ENCODE measurements around the gene RLBP1. TPM values are rescaled to one million over a fixed set of nuclear protein-coding genes. Genes with fewer than 3 reads are reported as not detected.

Gene RLBP1
- total and polyA plus RNA-seq, 2 donors from 2014 or later, result not detected

DNA sequence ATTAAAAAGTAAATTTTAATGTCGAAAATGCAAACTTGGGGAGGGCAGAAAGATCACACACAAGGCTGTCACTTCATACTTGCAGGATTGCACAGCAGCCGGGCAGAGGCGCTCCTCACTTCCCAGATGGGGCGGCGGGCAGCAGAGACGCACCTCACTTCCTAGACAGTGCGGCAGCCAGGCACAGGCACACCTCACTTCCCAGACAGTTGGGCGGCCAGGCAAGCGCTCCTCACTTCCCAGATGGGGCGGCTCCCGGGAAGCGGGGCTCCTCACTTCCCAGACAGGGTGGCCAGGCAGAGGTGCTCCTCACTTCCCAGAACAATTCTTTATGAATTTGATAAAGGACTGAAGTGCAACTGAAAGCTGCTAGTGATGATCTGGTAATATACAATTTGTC lies 21.2 kb downstream of the RLBP1 start:
- Histone ChIP-seq H3K4me1 (ENCODE audit: control insufficient read depth in 2 of 3, insufficient read depth in 2 of 3, low read depth in 1 of 3, low read length in 3 of 3) (no peaks in the 10 kb centered on the region), H3K9ac (ENCODE audit: low read length in 3 of 3) (no peak overlapping the region), H3K27ac (ENCODE audit: low read depth in 2 of 2, low read length in 2 of 2) (no peak overlapping the region), H3K4me3 (ENCODE audit: low read length in 3 of 3) (no peak overlapping the region), H3K9me3 (ENCODE audit: control insufficient read depth in 2 of 3, insufficient read depth in 1 of 3, low read length in 3 of 3) (no peaks in the 10 kb centered on the region), H3K36me3 (ENCODE audit: control insufficient read depth in 2 of 3, insufficient read depth in 3 of 3, low read length in 3 of 3) (peaks cover 0 to 6% (median 6%) of the 10 kb centered on the region in 3 donors), H3K27me3 (ENCODE audit: control insufficient read depth, insufficient read depth, low read length) (no peaks in the 10 kb centered on the region)
- no peak for FAIRE-seq
- DNase-seq, result no peak
- TF ChIP-seq, protein P1, sequence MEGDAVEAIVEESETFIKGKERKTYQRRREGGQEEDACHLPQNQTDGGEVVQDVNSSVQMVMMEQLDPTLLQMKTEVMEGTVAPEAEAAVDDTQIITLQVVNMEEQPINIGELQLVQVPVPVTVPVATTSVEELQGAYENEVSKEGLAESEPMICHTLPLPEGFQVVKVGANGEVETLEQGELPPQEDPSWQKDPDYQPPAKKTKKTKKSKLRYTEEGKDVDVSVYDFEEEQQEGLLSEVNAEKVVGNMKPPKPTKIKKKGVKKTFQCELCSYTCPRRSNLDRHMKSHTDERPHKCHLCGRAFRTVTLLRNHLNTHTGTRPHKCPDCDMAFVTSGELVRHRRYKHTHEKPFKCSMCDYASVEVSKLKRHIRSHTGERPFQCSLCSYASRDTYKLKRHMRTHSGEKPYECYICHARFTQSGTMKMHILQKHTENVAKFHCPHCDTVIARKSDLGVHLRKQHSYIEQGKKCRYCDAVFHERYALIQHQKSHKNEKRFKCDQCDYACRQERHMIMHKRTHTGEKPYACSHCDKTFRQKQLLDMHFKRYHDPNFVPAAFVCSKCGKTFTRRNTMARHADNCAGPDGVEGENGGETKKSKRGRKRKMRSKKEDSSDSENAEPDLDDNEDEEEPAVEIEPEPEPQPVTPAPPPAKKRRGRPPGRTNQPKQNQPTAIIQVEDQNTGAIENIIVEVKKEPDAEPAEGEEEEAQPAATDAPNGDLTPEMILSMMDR (IDR thresholded peaks at IDR 0.05; ENCODE audit: borderline replicate concordance, extremely low read depth, insufficient read depth), result no peak
- intact Hi-C loops (cut with DNase I), result no loop called here

DNA sequence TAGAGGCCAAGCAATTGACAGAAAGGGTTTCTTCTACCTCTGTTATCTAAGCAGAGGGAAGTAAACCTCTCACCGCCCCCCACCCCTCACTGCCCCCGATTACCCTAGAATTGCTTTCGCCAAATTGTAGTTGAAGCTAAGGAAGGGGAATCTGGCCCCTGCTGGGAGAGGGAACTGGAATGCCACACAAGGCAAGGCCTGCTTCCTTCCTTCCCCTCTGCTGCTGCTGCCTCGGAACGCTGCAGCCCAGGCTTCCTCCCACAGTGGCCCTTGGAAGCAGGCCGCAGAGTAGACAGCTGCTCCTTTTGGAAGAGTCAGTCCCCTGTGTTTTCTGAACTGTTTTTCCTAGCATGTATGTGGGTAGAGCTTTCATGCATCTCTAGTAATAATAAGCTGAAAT lies 21.6 kb downstream of the RLBP1 start:
- FAIRE-seq, result no peak
- Histone ChIP-seq H3K27ac (ENCODE audit: low read depth in 2 of 2, low read length in 2 of 2) (no peak overlapping the region), H3K4me3 (ENCODE audit: low read length in 3 of 3) (no peak overlapping the region), H3K4me1 (ENCODE audit: control insufficient read depth in 2 of 3, insufficient read depth in 2 of 3, low read depth in 1 of 3, low read length in 3 of 3) (no peaks in the 10 kb centered on the region), H3K36me3 (ENCODE audit: control insufficient read depth in 2 of 3, insufficient read depth in 3 of 3, low read length in 3 of 3) (peaks cover 0 to 11% (median 8%) of the 10 kb centered on the region in 3 donors), H3K9ac (ENCODE audit: low read length in 3 of 3) (no peak overlapping the region), H3K27me3 (ENCODE audit: control insufficient read depth, insufficient read depth, low read length) (no peaks in the 10 kb centered on the region), H3K9me3 (ENCODE audit: control insufficient read depth in 2 of 3, insufficient read depth in 1 of 3, low read length in 3 of 3) (no peaks in the 10 kb centered on the region)
- TF ChIP-seq, protein P1 (IDR thresholded peaks at IDR 0.05; ENCODE audit: borderline replicate concordance, extremely low read depth, insufficient read depth), result no peak
- intact Hi-C loops (cut with DNase I), result no loop called here
- DNase-seq, result no peak

DNA sequence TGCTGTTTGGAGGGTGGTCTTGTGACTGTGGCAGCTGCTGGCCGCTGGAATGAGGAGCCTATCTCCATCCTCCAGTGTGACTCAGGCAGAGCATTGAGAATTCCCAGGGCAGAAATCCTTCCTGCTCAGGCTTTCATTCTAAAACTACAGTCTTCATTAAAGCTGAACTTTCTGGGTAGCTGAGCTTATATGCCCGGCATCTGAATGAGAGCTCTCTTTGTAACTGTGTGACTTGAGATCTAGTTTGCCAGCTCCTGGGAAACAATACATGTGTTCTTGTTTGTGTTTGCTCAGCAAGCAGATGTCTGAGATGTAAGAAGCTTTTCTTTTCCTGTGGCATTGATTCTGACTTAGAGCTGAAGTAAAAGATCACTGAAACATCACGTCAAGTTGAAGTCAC lies 22.4 kb downstream of the RLBP1 start:
- H3K27ac ChIP-seq (ENCODE audit: low read depth in 2 of 2, low read length in 2 of 2), result no peak overlapping the region
- H3K36me3 ChIP-seq (ENCODE audit: control insufficient read depth in 2 of 3, insufficient read depth in 3 of 3, low read length in 3 of 3), result peaks cover 0 to 17% (median 10%) of the 10 kb centered on the region in 3 donors
- intact Hi-C loops (cut with DNase I), result no loop called here
- no peak overlapping the region for H3K9ac ChIP-seq (ENCODE audit: low read length in 3 of 3)
- DNase-seq, result no peak
- no peaks in the 10 kb centered on the region for H3K4me1 ChIP-seq (ENCODE audit: control insufficient read depth in 2 of 3, insufficient read depth in 2 of 3, low read depth in 1 of 3, low read length in 3 of 3)
- no peaks in the 10 kb centered on the region for H3K27me3 ChIP-seq (ENCODE audit: control insufficient read depth, insufficient read depth, low read length)
- H3K9me3 ChIP-seq (ENCODE audit: control insufficient read depth in 2 of 3, insufficient read depth in 1 of 3, low read length in 3 of 3), result no peaks in the 10 kb centered on the region
- TF ChIP-seq, protein P1 (IDR thresholded peaks at IDR 0.05; ENCODE audit: borderline replicate concordance, extremely low read depth, insufficient read depth), result no peak
- H3K4me3 ChIP-seq (ENCODE audit: low read length in 3 of 3), result no peak overlapping the region
- FAIRE-seq, result no peak

DNA sequence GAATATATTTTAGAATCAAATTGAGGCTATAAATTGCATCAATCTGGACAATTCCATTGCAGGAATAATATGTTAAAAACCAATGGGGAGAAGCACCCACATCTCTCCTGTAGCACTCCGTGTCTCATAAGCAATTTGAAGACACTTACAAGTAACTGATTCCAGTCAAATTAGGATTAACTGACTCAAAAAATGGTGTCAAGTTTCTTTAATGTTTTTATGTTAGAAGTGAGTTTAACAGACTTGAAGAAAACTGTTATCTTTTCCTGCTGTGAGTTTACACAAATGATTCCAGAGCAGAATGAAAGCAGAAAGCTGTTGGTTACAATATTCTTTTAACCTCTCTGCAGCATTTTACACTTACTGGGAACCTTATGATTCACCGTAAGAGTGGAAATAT lies 23.2 kb downstream of the RLBP1 start:
- no peaks in the 10 kb centered on the region for H3K27me3 ChIP-seq (ENCODE audit: control insufficient read depth, insufficient read depth, low read length)
- H3K4me1 ChIP-seq (ENCODE audit: control insufficient read depth in 2 of 3, insufficient read depth in 2 of 3, low read depth in 1 of 3, low read length in 3 of 3), result no peaks in the 10 kb centered on the region
- DNase-seq, result no peak
- TF ChIP-seq, protein P1 (IDR thresholded peaks at IDR 0.05; ENCODE audit: borderline replicate concordance, extremely low read depth, insufficient read depth), result no peak
- no peak overlapping the region for H3K27ac ChIP-seq (ENCODE audit: low read depth in 2 of 2, low read length in 2 of 2)
- no peak for FAIRE-seq
- H3K9me3 ChIP-seq (ENCODE audit: control insufficient read depth in 2 of 3, insufficient read depth in 1 of 3, low read length in 3 of 3), result no peaks in the 10 kb centered on the region
- H3K9ac ChIP-seq (ENCODE audit: low read length in 3 of 3), result no peak overlapping the region
- intact Hi-C loops (cut with DNase I), result no loop called here
- H3K36me3 ChIP-seq (ENCODE audit: control insufficient read depth in 2 of 3, insufficient read depth in 3 of 3, low read length in 3 of 3), result peaks cover 0 to 21% (median 12%) of the 10 kb centered on the region in 3 donors
- no peak overlapping the region for H3K4me3 ChIP-seq (ENCODE audit: low read length in 3 of 3)

Measured in kidney (tissue), 14 donors.